Ascending aorta (tissue), 2 donors: ENCODE data around the gene LBX2. TPM values are rescaled to one million over a fixed set of nuclear protein-coding genes. Genes with fewer than 3 reads are reported as not detected.

Experiments used
- DNase-seq, 2 donors: peaks; one replicate each; pipeline ENCODE4 v3.0.0-alpha.2; 2019; ENCODE audit warnings: low spot score in 2 of 2
- H3K27ac ChIP-seq, 2 donors: fragments of 200-600 bp; sonication (generic); one replicate each; pipeline ENCODE4 v1.5.1; 2016 to 2017; ENCODE audit warnings: mild to moderate bottlenecking in 1 of 2
- H3K27me3 ChIP-seq: fragments of 200-600 bp; sonication (generic); one replicate; pipeline ENCODE4 v1.5.1; 2017
- H3K36me3 ChIP-seq, 2 donors: fragments of 200-600 bp; sonication (generic); one replicate each; pipeline ENCODE4 v1.5.1; 2016
- H3K4me1 ChIP-seq, 2 donors: fragments of 200-600 bp; sonication (generic); one replicate each; pipeline ENCODE4 v1.5.1; 2016 to 2017; ENCODE audit warnings: mild to moderate bottlenecking in 1 of 2
- H3K4me3 ChIP-seq, 2 donors: fragments of 200-600 bp; sonication (generic); one replicate each; pipeline ENCODE4 v1.5.1; 2016 to 2017; ENCODE audit warnings: mild to moderate bottlenecking in 1 of 2
- H3K9me3 ChIP-seq, 2 donors: fragments of 200-600 bp; sonication (generic); one replicate each; pipeline ENCODE4 v1.5.1; 2016
- intact Hi-C: fragments of 100-400 bp; cut with DNase I; formaldehyde crosslinking; loops from one replicate; pipeline ENCODE4 v1.15.1; 2023
- total RNA-seq: library from RNA; depleted of rRNA; stranded (reverse); fragments of >200 nt; gene quantifications from one replicate; pipeline ENCODE4 v1.1.0, GENCODE V29; 2016
- TF ChIP-seq, protein P1 (sequence below), 3 experiments: fragments of 200-600 bp in 2 of 3; fragments of 450-650 bp in 1 of 3; sonication (generic) in 2 of 3; IDR thresholded peaks; one replicate each; pipeline ENCODE4 v1.5.1; 2016 to 2019; ENCODE audit warnings: antibody characterized with exemption in 3 of 3, mild to moderate bottlenecking in 1 of 3, moderate library complexity in 1 of 3

The LBX2 gene
- total RNA-seq, 1 donor from 2014 or later = 3.0 TPM

DNA sequence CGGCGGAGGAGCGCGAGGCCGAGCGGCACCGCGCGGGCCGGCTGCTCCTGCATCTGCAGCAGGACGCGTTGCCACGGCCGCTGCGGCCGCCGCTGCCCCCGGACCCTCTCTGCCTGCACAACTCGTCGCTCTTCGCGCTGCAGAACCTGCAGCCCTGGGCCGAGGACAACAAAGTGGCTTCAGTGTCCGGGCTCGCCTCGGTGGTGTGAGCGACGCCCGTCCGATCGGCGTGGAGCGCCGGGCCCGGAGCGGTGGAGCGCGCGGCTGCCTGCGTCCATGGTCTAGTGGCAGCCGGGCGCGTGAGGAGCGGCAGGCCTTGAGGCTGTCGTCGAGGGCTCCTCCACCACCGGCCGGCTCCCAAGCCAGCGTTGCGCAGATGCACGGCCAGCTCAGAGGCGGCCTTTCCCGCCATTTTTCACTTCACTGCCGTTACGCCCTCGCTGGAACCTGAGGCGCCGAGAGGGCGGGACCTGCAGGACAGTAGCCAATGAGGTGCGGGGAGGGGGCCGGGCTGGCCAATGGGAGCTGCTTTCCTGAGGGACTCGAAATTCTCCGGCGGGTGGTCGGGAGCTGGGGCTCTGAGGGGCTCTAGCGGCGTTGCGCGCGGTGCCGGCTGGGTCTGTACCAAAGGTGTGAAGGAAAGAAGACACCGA lies 16.7 kb upstream of the LBX2 start:
- intact Hi-C loops = no loop called here
- H3K4me3 ChIP-seq = peak overlapping the region; percentile 46 to 58
- no peaks in the 10 kb centered on the region for H3K36me3 ChIP-seq
- H3K27me3 ChIP-seq = peaks cover 39% of the 10 kb centered on the region
- no peaks in the 10 kb centered on the region for H3K9me3 ChIP-seq
- no peak for DNase-seq
- peaks cover 16 to 18% of the 10 kb centered on the region in 2 donors for H3K4me1 ChIP-seq
- H3K27ac ChIP-seq = no peak overlapping the region
- TF ChIP-seq, protein P1, sequence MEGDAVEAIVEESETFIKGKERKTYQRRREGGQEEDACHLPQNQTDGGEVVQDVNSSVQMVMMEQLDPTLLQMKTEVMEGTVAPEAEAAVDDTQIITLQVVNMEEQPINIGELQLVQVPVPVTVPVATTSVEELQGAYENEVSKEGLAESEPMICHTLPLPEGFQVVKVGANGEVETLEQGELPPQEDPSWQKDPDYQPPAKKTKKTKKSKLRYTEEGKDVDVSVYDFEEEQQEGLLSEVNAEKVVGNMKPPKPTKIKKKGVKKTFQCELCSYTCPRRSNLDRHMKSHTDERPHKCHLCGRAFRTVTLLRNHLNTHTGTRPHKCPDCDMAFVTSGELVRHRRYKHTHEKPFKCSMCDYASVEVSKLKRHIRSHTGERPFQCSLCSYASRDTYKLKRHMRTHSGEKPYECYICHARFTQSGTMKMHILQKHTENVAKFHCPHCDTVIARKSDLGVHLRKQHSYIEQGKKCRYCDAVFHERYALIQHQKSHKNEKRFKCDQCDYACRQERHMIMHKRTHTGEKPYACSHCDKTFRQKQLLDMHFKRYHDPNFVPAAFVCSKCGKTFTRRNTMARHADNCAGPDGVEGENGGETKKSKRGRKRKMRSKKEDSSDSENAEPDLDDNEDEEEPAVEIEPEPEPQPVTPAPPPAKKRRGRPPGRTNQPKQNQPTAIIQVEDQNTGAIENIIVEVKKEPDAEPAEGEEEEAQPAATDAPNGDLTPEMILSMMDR (IDR thresholded peaks at IDR 0.05) = no peak

DNA sequence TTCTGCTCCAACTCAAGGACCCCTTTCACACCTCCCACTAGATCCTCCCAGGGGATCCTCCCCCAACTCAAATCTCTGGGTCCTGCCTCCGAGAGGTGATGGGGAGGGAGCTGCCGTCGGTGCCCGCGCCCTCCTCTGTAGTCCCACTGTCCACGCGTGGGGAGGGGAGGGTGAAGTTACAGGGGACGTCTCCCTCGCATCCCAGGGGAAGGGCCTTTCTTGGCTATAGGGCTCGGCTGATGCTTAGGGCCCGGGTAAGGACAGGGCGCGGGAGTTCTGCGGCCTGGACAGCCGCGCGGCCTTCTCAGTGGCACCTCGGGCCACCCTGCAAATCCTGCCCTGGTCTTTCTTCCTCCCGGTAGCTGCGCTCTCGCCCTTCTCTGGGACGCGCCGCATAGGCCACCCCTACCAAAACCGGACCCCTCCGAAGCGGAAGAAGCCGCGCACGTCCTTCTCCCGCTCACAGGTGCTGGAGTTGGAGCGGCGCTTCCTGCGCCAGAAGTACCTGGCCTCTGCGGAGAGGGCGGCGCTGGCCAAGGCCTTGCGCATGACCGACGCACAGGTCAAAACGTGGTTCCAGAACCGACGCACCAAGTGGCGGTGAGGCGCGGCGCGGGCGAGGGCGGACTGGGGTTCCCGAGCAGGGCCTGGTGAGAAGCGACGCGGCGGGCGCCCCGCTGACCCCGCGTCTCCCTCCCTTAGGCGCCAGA lies 16.0 kb upstream of the LBX2 start:
- H3K27ac ChIP-seq = no peak overlapping the region
- H3K4me1 ChIP-seq = peaks cover 16 to 18% of the 10 kb centered on the region in 2 donors
- H3K4me3 ChIP-seq = peak overlapping the region; percentile 46 to 58
- DNase-seq = no peak
- intact Hi-C loops = no loop called here
- peaks cover 39% of the 10 kb centered on the region for H3K27me3 ChIP-seq
- H3K9me3 ChIP-seq = no peaks in the 10 kb centered on the region
- no peaks in the 10 kb centered on the region for H3K36me3 ChIP-seq
- TF ChIP-seq, protein P1 (IDR thresholded peaks at IDR 0.05) = no peak

DNA sequence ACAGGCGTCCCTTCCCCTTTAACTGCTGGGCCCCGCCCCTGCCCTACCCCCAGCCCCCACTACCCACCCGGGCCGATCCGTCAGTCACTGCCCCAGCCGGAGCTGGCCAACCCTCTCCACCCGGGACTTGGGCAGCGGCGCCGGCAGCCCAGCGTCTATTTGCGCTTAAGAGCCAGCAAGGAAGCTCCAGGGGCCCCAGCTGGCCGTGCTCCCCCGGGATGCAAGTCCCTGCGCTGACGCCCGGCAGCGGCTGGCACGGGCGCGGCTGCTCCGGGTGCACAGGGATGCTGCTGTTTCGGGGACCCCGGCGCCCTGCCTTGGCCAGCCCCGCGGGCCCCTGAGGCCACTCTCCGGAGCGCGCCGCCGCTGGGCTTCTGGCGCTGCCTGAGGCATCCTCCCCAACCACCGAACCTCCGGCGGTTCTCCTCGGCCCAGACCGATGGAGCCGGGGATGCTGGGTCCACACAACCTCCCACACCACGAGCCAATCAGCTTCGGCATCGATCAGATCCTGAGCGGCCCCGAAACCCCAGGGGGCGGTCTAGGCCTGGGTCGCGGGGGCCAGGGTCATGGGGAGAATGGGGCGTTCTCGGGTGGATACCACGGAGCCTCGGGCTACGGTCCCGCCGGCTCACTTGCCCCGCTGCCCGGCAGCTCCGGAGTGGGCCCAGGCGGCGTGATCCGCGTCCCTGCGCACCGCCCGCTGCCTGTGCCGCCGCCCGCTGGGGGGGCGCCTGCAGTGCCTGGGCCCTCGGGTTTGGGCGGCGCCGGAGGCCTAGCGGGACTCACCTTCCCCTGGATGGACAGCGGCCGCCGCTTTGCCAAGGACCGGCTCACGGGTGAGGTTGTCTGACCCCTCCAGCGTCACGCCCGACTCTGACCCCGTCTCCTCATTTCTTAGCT lies 15.2 kb upstream of the LBX2 start, which contains the start of gene TLX2:
TLX2 (plus strand) TSS at position 83 of the 903 bp plus-strand sequence; CDS start at position 440, 357 bp downstream.
- Histone ChIP-seq H3K36me3 (no peaks in the 10 kb centered on the region), H3K9me3 (no peaks in the 10 kb centered on the region), H3K27ac (no peak within 1 kb of the TSS), H3K27me3 (peaks cover 39% of the 10 kb centered on the region), H3K4me1 (peaks cover 16 to 18% of the 10 kb centered on the region in 2 donors), H3K4me3 (peak within 1 kb of the TSS in 1 of 2 donors; percentile 58)
- intact Hi-C loops = no loop called here
- no peak for DNase-seq
- TF ChIP-seq, protein P1 (IDR thresholded peaks at IDR 0.05) = no peak

DNA sequence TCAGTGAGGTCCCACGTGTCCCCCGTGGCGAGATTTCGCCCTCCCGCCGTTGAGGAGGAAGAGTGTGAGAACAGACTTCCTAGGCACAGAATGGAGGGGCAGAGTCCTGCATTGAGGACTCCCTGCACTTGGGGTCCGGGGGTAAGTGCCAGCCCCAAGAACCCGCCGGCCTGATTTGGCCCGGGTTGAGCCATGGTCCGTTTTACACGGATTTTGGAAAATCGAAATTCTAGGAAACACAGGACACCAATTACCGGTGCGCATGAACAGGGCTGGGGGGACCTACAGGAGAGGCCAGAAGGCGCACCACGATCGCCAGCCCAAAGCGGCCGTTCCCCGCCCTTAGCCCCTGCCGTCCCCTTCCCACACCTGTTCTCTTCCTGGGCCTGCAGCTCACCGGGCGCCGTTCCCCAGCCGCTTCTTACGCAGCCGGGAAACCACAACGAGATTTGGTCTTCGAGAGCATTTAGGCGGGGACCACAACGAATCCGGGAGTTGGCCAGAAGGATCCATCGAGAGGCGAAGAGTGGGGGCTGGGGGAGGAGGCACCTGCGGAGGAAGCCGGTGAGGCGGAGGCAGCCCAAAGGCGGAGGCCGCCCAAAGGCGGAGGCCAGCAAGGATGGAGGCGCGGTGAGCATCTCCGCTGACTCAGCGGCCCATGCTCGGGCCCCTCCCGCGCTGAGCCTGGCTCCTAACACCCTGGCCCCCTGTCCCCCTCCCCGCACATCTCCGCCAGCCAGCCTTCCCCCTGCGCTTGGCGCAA lies 14.4 kb upstream of the LBX2 start:
- intact Hi-C loops = no loop called here
- H3K27me3 ChIP-seq = peaks cover 39% of the 10 kb centered on the region
- TF ChIP-seq, protein P1 (IDR thresholded peaks at IDR 0.05) = no peak
- H3K27ac ChIP-seq = no peak overlapping the region
- DNase-seq = no peak
- peaks cover 16 to 18% of the 10 kb centered on the region in 2 donors for H3K4me1 ChIP-seq
- peak overlapping the region in 1 of 2 donors; percentile 58 for H3K4me3 ChIP-seq
- H3K9me3 ChIP-seq = no peaks in the 10 kb centered on the region
- H3K36me3 ChIP-seq = no peaks in the 10 kb centered on the region
